ENCODE measurements around the gene CDC14B. TPM values are rescaled to one million over a fixed set of nuclear protein-coding genes. Genes with fewer than 3 reads are reported as not detected.

The CDC14B gene
- total and polyA plus RNA-seq, 2 of the 4 experiments (the other 2 are of a cell fraction), result 9.7 to 26.3 TPM

DNA sequence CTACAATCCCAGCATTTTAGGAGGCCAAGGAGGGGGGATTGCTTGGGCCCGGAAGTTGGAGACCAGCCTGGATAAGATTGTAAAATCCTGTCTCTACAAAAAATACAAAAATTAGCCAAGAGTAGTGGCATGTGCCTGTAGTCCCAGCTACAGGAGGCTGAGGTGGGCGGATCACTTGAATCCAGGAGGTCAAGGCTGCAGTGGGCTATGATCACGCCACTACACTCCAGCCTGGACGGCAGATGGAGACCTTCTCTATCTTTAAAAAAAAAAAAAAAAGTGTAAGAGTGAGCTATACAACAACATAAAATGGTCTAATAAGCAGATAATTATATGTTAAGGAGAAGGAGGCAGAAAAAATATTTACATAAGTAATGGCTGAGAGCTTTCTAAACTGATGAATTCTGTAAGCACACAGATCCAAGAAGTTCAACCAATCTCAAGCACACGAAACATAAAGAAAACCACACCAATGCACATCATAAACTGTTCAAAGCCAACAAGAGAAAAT, 23.0 kb downstream of the CDC14B start:
- H2BK5ac ChIP-seq (ENCODE audit: low read depth, low read length, poor library complexity, severe bottlenecking), result no peak overlapping the region
- peaks cover 16 to 31% of the 10 kb centered on the region in 2 experiments for H3K79me1 ChIP-seq (ENCODE audit: low read depth in 1 of 2, low read length in 2 of 2)
- H3K4ac ChIP-seq (ENCODE audit: low read depth, low read length), result no peak overlapping the region
- no peak overlapping the region for H3K14ac ChIP-seq (replicated peaks; ENCODE audit: low read depth, low read length)
- ChIA-PET CTCF (interaction anchor here (0.6 kb wide), 1 partner anchor 28 kb away, joined by 3 read pairs; no protein-coding TSS in a partner anchor), POLR2A (ENCODE audit: unreplicated experiment) (no interaction called here)
- H4K8ac ChIP-seq (ENCODE audit: low read depth in 2 of 2, low read length in 2 of 2), result no peak overlapping the region
- dilution Hi-C loops (cut with HindIII; ENCODE audit: low sequenced_read_pairs, unreplicated experiment), result no loop called here
- H3K23ac ChIP-seq (ENCODE audit: low read depth, low read length), result no peak overlapping the region
- no peak overlapping the region for H3K9ac ChIP-seq (ENCODE audit: low read depth, low read length)
- H4K20me1 ChIP-seq (ENCODE audit: insufficient read depth, low read length), result no peaks in the 10 kb centered on the region
- H3K27me3 ChIP-seq (ENCODE audit: control insufficient read depth, insufficient read depth, low read length), result no peaks in the 10 kb centered on the region
- H4K5ac ChIP-seq (ENCODE audit: low read depth, low read length), result no peak overlapping the region
- no peak overlapping the region for H3K18ac ChIP-seq (ENCODE audit: low read depth, low read length)
- no peak overlapping the region for H3K56ac ChIP-seq (ENCODE audit: extremely low read depth, insufficient read depth, low read length)
- H2AFZ ChIP-seq (replicated peaks; ENCODE audit: low read length, poor library complexity), result no peak overlapping the region
- H3K9me3 ChIP-seq (ENCODE audit: control insufficient read depth, insufficient read depth, low read length), result no peaks in the 10 kb centered on the region
- no peak overlapping the region for H2AK5ac ChIP-seq (ENCODE audit: low read depth, low read length)
- H3K27ac ChIP-seq (ENCODE audit: insufficient read depth, low read length), result no peak overlapping the region
- ATAC-seq (ENCODE audit: low read depth) (no peak), DNase-seq (no peak)
- H2BK15ac ChIP-seq (ENCODE audit: low read depth, low read length), result no peak overlapping the region
- no peak overlapping the region for H2BK120ac ChIP-seq (ENCODE audit: low read depth, low read length)
- no peak overlapping the region for H3K4me2 ChIP-seq (ENCODE audit: low read depth, low read length)
- in situ Hi-C loops (cut with MboI; ENCODE audit: low sequenced_read_pairs), result no loop called here
- no peaks in the 10 kb centered on the region for H3K4me1 ChIP-seq (ENCODE audit: control insufficient read depth, insufficient read depth, low read length)
- BruUV-seq (replicated peaks), result no TSS peak
- H3K4me3 ChIP-seq (ENCODE audit: insufficient read depth, low read depth, low read length), result no peak overlapping the region
- H2BK20ac ChIP-seq (ENCODE audit: low read depth, low read length), result no peak overlapping the region
- no peak overlapping the region for H2AK9ac ChIP-seq (replicated peaks; ENCODE audit: low read depth, low read length, poor library complexity)
- TF ChIP-seq, protein P1, sequence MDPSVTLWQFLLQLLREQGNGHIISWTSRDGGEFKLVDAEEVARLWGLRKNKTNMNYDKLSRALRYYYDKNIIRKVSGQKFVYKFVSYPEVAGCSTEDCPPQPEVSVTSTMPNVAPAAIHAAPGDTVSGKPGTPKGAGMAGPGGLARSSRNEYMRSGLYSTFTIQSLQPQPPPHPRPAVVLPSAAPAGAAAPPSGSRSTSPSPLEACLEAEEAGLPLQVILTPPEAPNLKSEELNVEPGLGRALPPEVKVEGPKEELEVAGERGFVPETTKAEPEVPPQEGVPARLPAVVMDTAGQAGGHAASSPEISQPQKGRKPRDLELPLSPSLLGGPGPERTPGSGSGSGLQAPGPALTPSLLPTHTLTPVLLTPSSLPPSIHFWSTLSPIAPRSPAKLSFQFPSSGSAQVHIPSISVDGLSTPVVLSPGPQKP (IDR thresholded peaks at IDR 0.05; ENCODE audit: borderline replicate concordance, low read depth, low read length), result no peak
- TF ChIP-seq, protein P2, sequence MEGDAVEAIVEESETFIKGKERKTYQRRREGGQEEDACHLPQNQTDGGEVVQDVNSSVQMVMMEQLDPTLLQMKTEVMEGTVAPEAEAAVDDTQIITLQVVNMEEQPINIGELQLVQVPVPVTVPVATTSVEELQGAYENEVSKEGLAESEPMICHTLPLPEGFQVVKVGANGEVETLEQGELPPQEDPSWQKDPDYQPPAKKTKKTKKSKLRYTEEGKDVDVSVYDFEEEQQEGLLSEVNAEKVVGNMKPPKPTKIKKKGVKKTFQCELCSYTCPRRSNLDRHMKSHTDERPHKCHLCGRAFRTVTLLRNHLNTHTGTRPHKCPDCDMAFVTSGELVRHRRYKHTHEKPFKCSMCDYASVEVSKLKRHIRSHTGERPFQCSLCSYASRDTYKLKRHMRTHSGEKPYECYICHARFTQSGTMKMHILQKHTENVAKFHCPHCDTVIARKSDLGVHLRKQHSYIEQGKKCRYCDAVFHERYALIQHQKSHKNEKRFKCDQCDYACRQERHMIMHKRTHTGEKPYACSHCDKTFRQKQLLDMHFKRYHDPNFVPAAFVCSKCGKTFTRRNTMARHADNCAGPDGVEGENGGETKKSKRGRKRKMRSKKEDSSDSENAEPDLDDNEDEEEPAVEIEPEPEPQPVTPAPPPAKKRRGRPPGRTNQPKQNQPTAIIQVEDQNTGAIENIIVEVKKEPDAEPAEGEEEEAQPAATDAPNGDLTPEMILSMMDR (conservative IDR thresholded peaks at IDR 0.05; ENCODE audit: low read depth, low read length), result no peak
- TF ChIP-seq CEBPB (IDR thresholded peaks at IDR 0.05; ENCODE audit: low read depth, low read length) (no peak), SMC3 (IDR thresholded peaks at IDR 0.05; ENCODE audit: low read depth, low read length) (no peak), FOS (IDR thresholded peaks at IDR 0.05; ENCODE audit: low read depth, low read length) (no peak), RFX5 (IDR thresholded peaks at IDR 0.05; ENCODE audit: low read depth, low read length) (no peak), CHD1 (IDR thresholded peaks at IDR 0.05; ENCODE audit: low read depth, low read length) (no peak), POLR2A (IDR thresholded peaks at IDR 0.05; ENCODE audit: low read depth, low read length) (no peak), MXI1 (IDR thresholded peaks at IDR 0.05; ENCODE audit: borderline replicate concordance, low read depth, low read length) (no peak), RCOR1 (IDR thresholded peaks at IDR 0.05; ENCODE audit: insufficient replicate concordance, low read length) (no peak), MAFK (IDR thresholded peaks at IDR 0.05; ENCODE audit: low read depth, low read length) (no peak), MAZ (IDR thresholded peaks at IDR 0.05; ENCODE audit: borderline replicate concordance, low read depth, low read length) (no peak), RAD21 (IDR thresholded peaks at IDR 0.05; ENCODE audit: low read length) (no peak), NFE2L2 (IDR thresholded peaks at IDR 0.05; ENCODE audit: low read depth, low read length) (no peak), BHLHE40 (IDR thresholded peaks at IDR 0.05; ENCODE audit: low read depth, low read length) (no peak)
- TF ChIP-seq, protein P3, sequence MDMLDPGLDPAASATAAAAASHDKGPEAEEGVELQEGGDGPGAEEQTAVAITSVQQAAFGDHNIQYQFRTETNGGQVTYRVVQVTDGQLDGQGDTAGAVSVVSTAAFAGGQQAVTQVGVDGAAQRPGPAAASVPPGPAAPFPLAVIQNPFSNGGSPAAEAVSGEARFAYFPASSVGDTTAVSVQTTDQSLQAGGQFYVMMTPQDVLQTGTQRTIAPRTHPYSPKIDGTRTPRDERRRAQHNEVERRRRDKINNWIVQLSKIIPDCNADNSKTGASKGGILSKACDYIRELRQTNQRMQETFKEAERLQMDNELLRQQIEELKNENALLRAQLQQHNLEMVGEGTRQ (IDR thresholded peaks at IDR 0.05; ENCODE audit: low read depth, low read length), result no peak
- intact Hi-C loops (cut with micrococcal nuclease), result no loop called here
- WGBS, 2 experiments (ENCODE audit: extremely low coverage in 2 of 2, insufficient read length in 1 of 2), result no CpG with 5 or more reads among the region's 5 CpGs
- H3K9me1 ChIP-seq (ENCODE audit: insufficient read depth, low read length), result no peaks in the 10 kb centered on the region
- no peak overlapping the region for H4K91ac ChIP-seq (ENCODE audit: insufficient read depth, low read depth, low read length)
- no peaks in the 10 kb centered on the region for H3K36me3 ChIP-seq (ENCODE audit: control insufficient read depth, insufficient read depth, low read length)

Data from IMR-90 (cell line).